Gastrocnemius medialis (tissue), 4 donors: ENCODE results near the gene OR2A2. TPM values are rescaled to one million over a fixed set of nuclear protein-coding genes. Genes with fewer than 3 reads are reported as not detected.
A peak's percentile ranks its signal among the peaks of the same experiment; 100 is the strongest.
"Not testable (repeated sequence)": the region's sequence is repeated elsewhere in the genome, so short reads cannot be mapped to it uniquely, and the experiment has no call there.

Experiments used
- ATAC-seq, 2 donors: fragments of 150-250 bp; one replicate each; pipeline ENCODE4 v1.9.1; 2016
- DNase-seq, 2 donors: peaks; one replicate each; pipeline ENCODE4 v3.0.0-alpha.2; 2019
- H3K27ac ChIP-seq, 4 donors: fragments of 200-600 bp; sonication (generic); 1 replicate in 1 of 4; 2 replicates in 3 of 4; pipeline ENCODE4 v1.5.1; 2016 to 2018; ENCODE audit warnings: mild to moderate bottlenecking in 2 of 4, moderate library complexity in 1 of 4
- H3K27me3 ChIP-seq, 3 donors: fragments of 200-600 bp; sonication (generic) in 2 of 3; 1 replicate in 1 of 3; 2 replicates in 2 of 3; pipeline versions ENCODE4 v1.5.1 to v1.6.0; 2016 to 2019; ENCODE audit warnings: mild to moderate bottlenecking in 1 of 3, moderate library complexity in 1 of 3
- H3K36me3 ChIP-seq, 2 donors: fragments of 200-600 bp; sonication (generic) in 1 of 2; one replicate each; pipeline ENCODE4 v1.5.1; 2017 to 2018
- H3K4me1 ChIP-seq, 2 donors: fragments of 200-600 bp; sonication (generic) in 1 of 2; one replicate each; pipeline ENCODE4 v1.5.1; 2016 to 2017; ENCODE audit warnings: mild to moderate bottlenecking in 2 of 2
- H3K4me3 ChIP-seq, 4 donors: fragments of 200-600 bp; sonication (generic) in 3 of 4; 1 replicate in 1 of 4; 2 replicates in 3 of 4; pipeline ENCODE4 v1.5.1; 2016 to 2019; ENCODE audit warnings: mild to moderate bottlenecking in 2 of 4
- H3K9me3 ChIP-seq, 3 donors: fragments of 200-600 bp; sonication (generic) in 2 of 3; 1 replicate in 1 of 3; 2 replicates in 2 of 3; pipeline ENCODE4 v1.5.1; 2016 to 2019
- CTCF ChIP-seq, 5 experiments: fragments of 450-650 bp in 3 of 5; fragments of 200-600 bp in 2 of 5; sonication (generic) in 2 of 5; IDR thresholded peaks in 4 of 5; conservative IDR thresholded peaks in 1 of 5; 1 replicate in 4 of 5; 2 replicates in 1 of 5; pipeline ENCODE4 v1.5.1; 2016 to 2019; ENCODE audit warnings: antibody characterized with exemption in 5 of 5, mild to moderate bottlenecking in 3 of 5, moderate library complexity in 3 of 5
- POLR2A ChIP-seq, 2 donors: fragments of 450-650 bp; IDR thresholded peaks; one replicate each; pipeline ENCODE4 v1.6.1; 2017; ENCODE audit warnings: antibody characterized with exemption in 2 of 2, mild to moderate bottlenecking in 2 of 2, moderate library complexity in 2 of 2
- in situ Hi-C, 4 donors: fragments of 200-750 bp; cut with MboI; loops; one replicate each; pipeline versions ENCODE4 v1.15.0 to v1.8.0; 2017; ENCODE audit warnings: low sequenced_read_pairs in 4 of 4
- intact Hi-C: fragments of 100-400 bp; cut with DNase I; formaldehyde crosslinking; loops from one replicate; pipeline ENCODE4 v1.15.1; 2023; ENCODE audit warnings: low total_unique reads
- total RNA-seq, 4 donors: library from RNA; depleted of rRNA; stranded (reverse); fragments of >200 nt; gene quantifications; one replicate each; pipeline versions ENCODE4 v1.1.0 to v1.2.3, GENCODE V29; 2016

Gene OR2A2
- total RNA-seq, 4 donors from 2014 or later, result not detected

GRCh38 chr7:144113651-144114050, 4.3 kb downstream of the OR2A2 start:
- TF ChIP-seq POLR2A (IDR thresholded peaks at IDR 0.05) (no peak), CTCF (IDR thresholded peaks at IDR 0.05 in 4 of 5, conservative IDR thresholded peaks at IDR 0.05 in 1 of 5) (no peak)
- ATAC-seq, result no peak
- in situ Hi-C loops, result no loop called here
- no peaks in the 10 kb centered on the region for H3K36me3 ChIP-seq
- no peaks in the 10 kb centered on the region for H3K27me3 ChIP-seq
- no peak overlapping the region for H3K27ac ChIP-seq
- intact Hi-C loops, result no loop called here
- H3K9me3 ChIP-seq, result no peaks in the 10 kb centered on the region
- no peak for DNase-seq
- no peak overlapping the region for H3K4me3 ChIP-seq
- no peaks in the 10 kb centered on the region for H3K4me1 ChIP-seq

GRCh38 chr7:144118341-144118740, 9.0 kb downstream of the OR2A2 start:
- DNase-seq, result no peak
- no peak for ATAC-seq
- Histone ChIP-seq H3K27ac (no peak overlapping the region), H3K9me3 (no peaks in the 10 kb centered on the region), H3K4me1 (no peaks in the 10 kb centered on the region), H3K27me3 (no peaks in the 10 kb centered on the region), H3K36me3 (no peaks in the 10 kb centered on the region), H3K4me3 (no peak overlapping the region)
- intact Hi-C loops (no loop called here), in situ Hi-C loops (no loop called here)
- no peak for TF ChIP-seq POLR2A (IDR thresholded peaks at IDR 0.05)
- no peak for TF ChIP-seq CTCF (IDR thresholded peaks at IDR 0.05 in 4 of 5, conservative IDR thresholded peaks at IDR 0.05 in 1 of 5)

- Histone ChIP-seq H3K27ac (no peak within 1 kb of the TSS), H3K36me3 (no peaks in the 10 kb centered on the region), H3K9me3 (no peaks in the 10 kb centered on the region), H3K4me1 (no peaks in the 10 kb centered on the region), H3K4me3 (no peak within 1 kb of the TSS), H3K27me3 (no peaks in the 10 kb centered on the region)
- TF ChIP-seq POLR2A (IDR thresholded peaks at IDR 0.05) (no peak), CTCF (IDR thresholded peaks at IDR 0.05 in 4 of 5, conservative IDR thresholded peaks at IDR 0.05 in 1 of 5) (no peak)
- DNase-seq, result no peak
- intact Hi-C loops (no loop called here), in situ Hi-C loops (no loop called here)
- no peak for ATAC-seq
Measured at GRCh38 chr7:144122876-144123275, 13.5 kb downstream of the OR2A2 start, which contains the start of gene OR2A14. Gene OR2A14, plus strand, starts transcription at chr7:144123176. Its CDS starts 5,937 bp downstream, at chr7:144129113.

GRCh38 chr7:144127714-144128334, 18.4 kb downstream of the OR2A2 start:
- intact Hi-C loops, result no loop called here
- Histone ChIP-seq H3K4me1 (no peaks in the 10 kb centered on the region), H3K27me3 (no peaks in the 10 kb centered on the region), H3K27ac (no peak overlapping the region), H3K9me3 (no peaks in the 10 kb centered on the region), H3K4me3 (no peak overlapping the region), H3K36me3 (no peaks in the 10 kb centered on the region)
- ATAC-seq, result peak; percentile 39 to 66
- peak; percentile 32 to 69 for DNase-seq
- in situ Hi-C loops, result no loop called here
- TF ChIP-seq CTCF (IDR thresholded peaks at IDR 0.05 in 4 of 5, conservative IDR thresholded peaks at IDR 0.05 in 1 of 5) (peak; percentile 57 to 79 (median 66)), POLR2A (IDR thresholded peaks at IDR 0.05) (no peak)

- ATAC-seq, H3K9me3 ChIP-seq, H3K27ac ChIP-seq, H3K4me3 ChIP-seq, intact Hi-C loops, H3K36me3 ChIP-seq, H3K27me3 ChIP-seq, DNase-seq, H3K4me1 ChIP-seq, in situ Hi-C loops: not testable (repeated sequence)
Measured at GRCh38 chr7:144129601-144130000, 20.2 kb downstream of the OR2A2 start.
